ENCODE results near the gene GALNT17.

DNA sequence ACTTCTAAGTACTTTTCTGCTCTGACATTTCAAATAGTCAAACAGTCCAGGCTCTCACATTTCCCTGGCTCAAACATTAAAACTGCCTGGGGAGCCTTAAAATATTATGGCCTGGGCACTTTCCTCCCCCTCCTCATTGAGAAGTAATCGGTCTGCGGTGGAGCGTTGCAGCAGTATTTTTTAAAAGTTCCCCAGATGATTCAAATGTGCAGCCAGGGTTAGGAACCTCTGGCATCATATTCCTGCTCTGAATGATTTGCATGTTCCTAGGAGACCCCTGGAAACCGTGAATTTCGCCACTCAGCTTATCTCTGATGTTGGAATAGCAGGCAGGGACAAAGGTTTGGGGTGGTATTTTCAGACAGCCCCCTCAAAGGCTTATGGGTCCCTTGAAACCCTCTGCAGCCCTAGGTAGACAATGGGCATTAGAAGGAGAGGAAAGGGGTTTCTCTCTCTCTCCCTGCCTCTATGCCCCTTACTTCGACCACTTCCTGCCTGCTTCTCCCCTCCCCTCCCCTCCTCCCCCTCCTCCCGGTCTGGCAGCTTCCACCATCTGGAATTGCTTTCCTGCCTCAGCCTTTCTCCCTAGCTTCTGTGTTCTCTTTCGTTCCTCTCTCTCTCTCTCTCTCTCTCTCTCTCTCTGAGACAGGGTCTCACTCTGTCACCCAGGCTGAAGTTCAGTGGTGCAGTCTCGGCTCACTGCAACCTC is 622.2 kb downstream of the GALNT17 start:
- TF ChIP-seq CTCF (conservative IDR thresholded peaks at IDR 0.05; ENCODE audit: low read depth, low read length) (no peak), EZH2 (IDR thresholded peaks at IDR 0.05; ENCODE audit: borderline replicate concordance, low read depth, low read length, poor library complexity, severe bottlenecking) (no peak)

Data from A673 (cell line).